ENCODE results near the gene XKR7.

The XKR7 gene

GRCh38 chr20:31953556-31954148 is 14.3 kb upstream of the XKR7 start:
- DNase-seq (ENCODE audit: extremely low read depth, low read depth), result no peak
- no peak for TF ChIP-seq CTCF (IDR thresholded peaks at IDR 0.05; ENCODE audit: low read depth, low read length)

- no peak for DNase-seq (ENCODE audit: extremely low read depth, low read depth)
- TF ChIP-seq CTCF (IDR thresholded peaks at IDR 0.05; ENCODE audit: low read depth, low read length), result no peak
Observed at GRCh38 chr20:31954500-31954899, 13.5 kb upstream of the XKR7 start.

- no peak for TF ChIP-seq CTCF (IDR thresholded peaks at IDR 0.05; ENCODE audit: low read depth, low read length)
- no peak for DNase-seq (ENCODE audit: extremely low read depth, low read depth)
Observed at GRCh38 chr20:31956556-31957526, 11.1 kb upstream of the XKR7 start.

- TF ChIP-seq CTCF (IDR thresholded peaks at IDR 0.05; ENCODE audit: low read depth, low read length), result no peak
- DNase-seq (ENCODE audit: extremely low read depth, low read depth), result no peak
Observed at GRCh38 chr20:31962761-31963160, 5.2 kb upstream of the XKR7 start.

GRCh38 chr20:31963889-31964288 is 4.1 kb upstream of the XKR7 start:
- no peak for DNase-seq (ENCODE audit: extremely low read depth, low read depth)
- TF ChIP-seq CTCF (IDR thresholded peaks at IDR 0.05; ENCODE audit: low read depth, low read length), result no peak

- DNase-seq (ENCODE audit: extremely low read depth, low read depth), result no peak
- TF ChIP-seq CTCF (IDR thresholded peaks at IDR 0.05; ENCODE audit: low read depth, low read length), result no peak
Observed at GRCh38 chr20:31966991-31967655, 828 bp upstream of the XKR7 start.
